Measurements from ENCODE around the gene CDH13. TPM values are rescaled to one million over a fixed set of nuclear protein-coding genes. Genes with fewer than 3 reads are reported as not detected.

The CDH13 gene
- total and polyA plus RNA-seq, 9 of the 15 experiments (the other 6 are each of a cell fraction or from before 2014, with no cell fraction given) = 0.03 TPM; not detected in 8

DNA sequence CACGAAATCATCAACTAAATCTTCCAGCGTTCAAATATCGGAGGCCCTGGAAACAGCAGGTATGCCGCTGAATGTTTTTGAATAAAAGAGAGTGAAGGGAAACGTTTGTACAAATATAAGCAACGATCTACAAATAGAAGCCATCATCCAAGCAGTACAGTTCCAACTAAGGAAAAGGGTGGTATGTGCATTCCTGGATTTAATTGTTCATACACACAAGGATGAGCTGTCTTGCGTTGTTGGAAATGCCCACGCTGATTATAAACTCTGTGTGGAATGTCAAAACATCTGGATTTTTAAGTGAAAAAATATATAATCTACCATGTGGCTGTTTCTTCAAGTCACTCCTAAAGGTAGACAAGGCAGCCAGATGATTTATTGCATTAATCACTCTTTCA, 989.2 kb downstream of the CDH13 start:
- no TSS peak for BruUV-seq (replicated peaks)
- in situ Hi-C loops (cut with MboI) (no loop called here), intact Hi-C loops (cut with micrococcal nuclease) (no loop called here)
- Histone ChIP-seq H3K9me3 (replicated peaks; ENCODE audit: control insufficient read depth, insufficient read depth, low read depth, low read length) (no peaks in the 10 kb centered on the region), H2AFZ (ENCODE audit: low read depth, low read length) (no peak overlapping the region), H3K4me1 (replicated peaks in 1 of 2; ENCODE audit: control insufficient read depth in 2 of 2, insufficient read depth in 2 of 2, low read length in 2 of 2) (no peaks in the 10 kb centered on the region), H3K27ac (ENCODE audit: extremely low read depth, low read depth, low read length) (no peak overlapping the region), H3K27me3 (ENCODE audit: control insufficient read depth in 2 of 2, insufficient read depth in 2 of 2, low read length in 2 of 2) (peaks cover 6 to 10% of the 10 kb centered on the region in 2 experiments; a peak in 3 of 5 replicates), H3K9me1 (ENCODE audit: control insufficient read depth, insufficient read depth, low read length) (no peaks in the 10 kb centered on the region), H3K79me2 (ENCODE audit: control insufficient read depth, insufficient read depth, low read length) (no peaks in the 10 kb centered on the region), H3K4me3 (no peak overlapping the region), H4K20me1 (replicated peaks; ENCODE audit: control insufficient read depth, insufficient read depth, low read length) (no peaks in the 10 kb centered on the region), H3K4me2 (ENCODE audit: insufficient read depth, low read length) (no peak overlapping the region), H3K36me3 (ENCODE audit: control insufficient read depth, insufficient read depth, low read length) (no peaks in the 10 kb centered on the region), H3K9ac (ENCODE audit: insufficient read depth in 1 of 2, low read depth in 2 of 2, low read length in 2 of 2) (no peak overlapping the region)
- CTCF ChIA-PET (ENCODE audit: low intra/inter-chr PET ratio) = interaction anchor here (0.6 kb wide), 1 partner anchor 1492 kb away, joined by 5 read pairs; no protein-coding TSS in a partner anchor
- WGBS (ENCODE audit: insufficient coverage, low coverage, missing lambda C conversion rate) = 2% methylated on average over 8 of the region's 8 CpGs
- POLR2A ChIA-PET = interaction anchor here (1.3 kb wide), 1 partner anchor 9 kb away, joined by 3 read pairs; no protein-coding TSS in a partner anchor
- DNase-seq (ENCODE audit: extremely low read depth in 1 of 4, low spot score in 3 of 4) = no peak
- ATAC-seq = no peak
- no peak for FAIRE-seq
- TF ChIP-seq TAF9B (IDR thresholded peaks at IDR 0.05; ENCODE audit: partially characterized antibody) (no peak), DIDO1 (tag; IDR thresholded peaks at IDR 0.05; ENCODE audit: low read depth) (no peak), POLR2AphosphoS2 (IDR thresholded peaks at IDR 0.05; ENCODE audit: low read length) (no peak), ZNF507 (tag; conservative IDR thresholded peaks at IDR 0.05) (no peak), SUPT5H (IDR thresholded peaks at IDR 0.05) (no peak), TEAD4 (IDR thresholded peaks at IDR 0.05; ENCODE audit: low read length) (no peak), TEAD4 (CRISPR knock-in tag; IDR thresholded peaks at IDR 0.05; ENCODE audit: borderline replicate concordance) (no peak), ZNF408 (CRISPR knock-in tag; IDR thresholded peaks at IDR 0.05; ENCODE audit: low read depth) (no peak), CHD2 (IDR thresholded peaks at IDR 0.05; ENCODE audit: low read depth, low read length) (no peak), KLF1 (tag; IDR thresholded peaks at IDR 0.05) (no peak), MTF1 (CRISPR knock-in tag; IDR thresholded peaks at IDR 0.05; ENCODE audit: borderline replicate concordance) (no peak)
- TF ChIP-seq, protein P1, sequence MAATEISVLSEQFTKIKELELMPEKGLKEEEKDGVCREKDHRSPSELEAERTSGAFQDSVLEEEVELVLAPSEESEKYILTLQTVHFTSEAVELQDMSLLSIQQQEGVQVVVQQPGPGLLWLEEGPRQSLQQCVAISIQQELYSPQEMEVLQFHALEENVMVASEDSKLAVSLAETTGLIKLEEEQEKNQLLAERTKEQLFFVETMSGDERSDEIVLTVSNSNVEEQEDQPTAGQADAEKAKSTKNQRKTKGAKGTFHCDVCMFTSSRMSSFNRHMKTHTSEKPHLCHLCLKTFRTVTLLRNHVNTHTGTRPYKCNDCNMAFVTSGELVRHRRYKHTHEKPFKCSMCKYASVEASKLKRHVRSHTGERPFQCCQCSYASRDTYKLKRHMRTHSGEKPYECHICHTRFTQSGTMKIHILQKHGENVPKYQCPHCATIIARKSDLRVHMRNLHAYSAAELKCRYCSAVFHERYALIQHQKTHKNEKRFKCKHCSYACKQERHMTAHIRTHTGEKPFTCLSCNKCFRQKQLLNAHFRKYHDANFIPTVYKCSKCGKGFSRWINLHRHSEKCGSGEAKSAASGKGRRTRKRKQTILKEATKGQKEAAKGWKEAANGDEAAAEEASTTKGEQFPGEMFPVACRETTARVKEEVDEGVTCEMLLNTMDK (IDR thresholded peaks at IDR 0.05; ENCODE audit: borderline replicate concordance, insufficient read depth, low read depth, low read length, poor library complexity, severe bottlenecking) = no peak
- TF ChIP-seq, protein P2, sequence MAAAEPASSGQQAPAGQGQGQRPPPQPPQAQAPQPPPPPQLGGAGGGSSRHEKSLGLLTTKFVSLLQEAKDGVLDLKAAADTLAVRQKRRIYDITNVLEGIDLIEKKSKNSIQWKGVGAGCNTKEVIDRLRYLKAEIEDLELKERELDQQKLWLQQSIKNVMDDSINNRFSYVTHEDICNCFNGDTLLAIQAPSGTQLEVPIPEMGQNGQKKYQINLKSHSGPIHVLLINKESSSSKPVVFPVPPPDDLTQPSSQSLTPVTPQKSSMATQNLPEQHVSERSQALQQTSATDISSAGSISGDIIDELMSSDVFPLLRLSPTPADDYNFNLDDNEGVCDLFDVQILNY (CRISPR knock-in tag; IDR thresholded peaks at IDR 0.05) = no peak
- TF ChIP-seq, protein P3, sequence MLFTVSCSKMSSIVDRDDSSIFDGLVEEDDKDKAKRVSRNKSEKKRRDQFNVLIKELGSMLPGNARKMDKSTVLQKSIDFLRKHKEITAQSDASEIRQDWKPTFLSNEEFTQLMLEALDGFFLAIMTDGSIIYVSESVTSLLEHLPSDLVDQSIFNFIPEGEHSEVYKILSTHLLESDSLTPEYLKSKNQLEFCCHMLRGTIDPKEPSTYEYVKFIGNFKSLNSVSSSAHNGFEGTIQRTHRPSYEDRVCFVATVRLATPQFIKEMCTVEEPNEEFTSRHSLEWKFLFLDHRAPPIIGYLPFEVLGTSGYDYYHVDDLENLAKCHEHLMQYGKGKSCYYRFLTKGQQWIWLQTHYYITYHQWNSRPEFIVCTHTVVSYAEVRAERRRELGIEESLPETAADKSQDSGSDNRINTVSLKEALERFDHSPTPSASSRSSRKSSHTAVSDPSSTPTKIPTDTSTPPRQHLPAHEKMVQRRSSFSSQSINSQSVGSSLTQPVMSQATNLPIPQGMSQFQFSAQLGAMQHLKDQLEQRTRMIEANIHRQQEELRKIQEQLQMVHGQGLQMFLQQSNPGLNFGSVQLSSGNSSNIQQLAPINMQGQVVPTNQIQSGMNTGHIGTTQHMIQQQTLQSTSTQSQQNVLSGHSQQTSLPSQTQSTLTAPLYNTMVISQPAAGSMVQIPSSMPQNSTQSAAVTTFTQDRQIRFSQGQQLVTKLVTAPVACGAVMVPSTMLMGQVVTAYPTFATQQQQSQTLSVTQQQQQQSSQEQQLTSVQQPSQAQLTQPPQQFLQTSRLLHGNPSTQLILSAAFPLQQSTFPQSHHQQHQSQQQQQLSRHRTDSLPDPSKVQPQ (CRISPR knock-in tag; IDR thresholded peaks at IDR 0.05; ENCODE audit: borderline replicate concordance) = no peak
- TF ChIP-seq, protein P4, sequence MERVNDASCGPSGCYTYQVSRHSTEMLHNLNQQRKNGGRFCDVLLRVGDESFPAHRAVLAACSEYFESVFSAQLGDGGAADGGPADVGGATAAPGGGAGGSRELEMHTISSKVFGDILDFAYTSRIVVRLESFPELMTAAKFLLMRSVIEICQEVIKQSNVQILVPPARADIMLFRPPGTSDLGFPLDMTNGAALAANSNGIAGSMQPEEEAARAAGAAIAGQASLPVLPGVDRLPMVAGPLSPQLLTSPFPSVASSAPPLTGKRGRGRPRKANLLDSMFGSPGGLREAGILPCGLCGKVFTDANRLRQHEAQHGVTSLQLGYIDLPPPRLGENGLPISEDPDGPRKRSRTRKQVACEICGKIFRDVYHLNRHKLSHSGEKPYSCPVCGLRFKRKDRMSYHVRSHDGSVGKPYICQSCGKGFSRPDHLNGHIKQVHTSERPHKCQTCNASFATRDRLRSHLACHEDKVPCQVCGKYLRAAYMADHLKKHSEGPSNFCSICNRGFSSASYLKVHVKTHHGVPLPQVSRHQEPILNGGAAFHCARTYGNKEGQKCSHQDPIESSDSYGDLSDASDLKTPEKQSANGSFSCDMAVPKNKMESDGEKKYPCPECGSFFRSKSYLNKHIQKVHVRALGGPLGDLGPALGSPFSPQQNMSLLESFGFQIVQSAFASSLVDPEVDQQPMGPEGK (CRISPR knock-in tag; IDR thresholded peaks at IDR 0.05; ENCODE audit: borderline replicate concordance) = no peak

All from K562 (cell line).